ENCODE data around the gene NUP214. TPM values are rescaled to one million over a fixed set of nuclear protein-coding genes. Genes with fewer than 3 reads are reported as not detected.

NUP214 gene
- total and polyA plus RNA-seq, 4 donors, result 23.5 to 60.7 (median 37.8) TPM

DNA sequence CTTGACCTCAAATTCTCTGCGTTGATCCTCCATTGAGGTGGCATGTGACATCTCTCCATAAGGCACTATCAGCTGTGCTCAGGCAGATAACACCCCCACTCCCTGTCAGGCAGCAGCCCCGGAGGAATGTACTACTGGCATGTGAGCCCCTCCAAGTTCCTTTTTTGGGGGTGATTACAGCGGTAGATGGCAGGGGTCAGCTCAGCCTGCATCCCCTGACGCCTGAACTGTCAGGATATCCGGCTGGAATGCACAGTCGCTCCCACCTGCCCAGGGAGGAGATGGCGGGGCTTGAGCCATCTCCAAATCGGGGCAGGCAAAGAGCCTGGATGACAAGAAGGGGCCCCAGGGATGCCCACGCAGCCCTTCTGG lies 110.1 kb downstream of the NUP214 start:
- peaks cover 0 to 3% (median 0%) of the 10 kb centered on the region in 4 donors for H3K9me3 ChIP-seq (ENCODE audit: control insufficient read depth in 4 of 4, insufficient read depth in 3 of 4, low read length in 3 of 4)
- H3K27me3 ChIP-seq (ENCODE audit: control insufficient read depth in 3 of 3, insufficient read depth in 3 of 3, low read length in 2 of 3), result no peaks in the 10 kb centered on the region
- H3K36me3 ChIP-seq (ENCODE audit: control insufficient read depth in 4 of 4, insufficient read depth in 4 of 4, low read length in 4 of 4), result peaks cover 0 to 25% (median 0%) of the 10 kb centered on the region in 4 donors
- WGBS, 2 donors, result 74 to 86% methylated on average over 9 of the region's 9 CpGs
- ATAC-seq (ENCODE audit: insufficient read depth, low FRiP score), result no peak
- TF ChIP-seq, protein P1, sequence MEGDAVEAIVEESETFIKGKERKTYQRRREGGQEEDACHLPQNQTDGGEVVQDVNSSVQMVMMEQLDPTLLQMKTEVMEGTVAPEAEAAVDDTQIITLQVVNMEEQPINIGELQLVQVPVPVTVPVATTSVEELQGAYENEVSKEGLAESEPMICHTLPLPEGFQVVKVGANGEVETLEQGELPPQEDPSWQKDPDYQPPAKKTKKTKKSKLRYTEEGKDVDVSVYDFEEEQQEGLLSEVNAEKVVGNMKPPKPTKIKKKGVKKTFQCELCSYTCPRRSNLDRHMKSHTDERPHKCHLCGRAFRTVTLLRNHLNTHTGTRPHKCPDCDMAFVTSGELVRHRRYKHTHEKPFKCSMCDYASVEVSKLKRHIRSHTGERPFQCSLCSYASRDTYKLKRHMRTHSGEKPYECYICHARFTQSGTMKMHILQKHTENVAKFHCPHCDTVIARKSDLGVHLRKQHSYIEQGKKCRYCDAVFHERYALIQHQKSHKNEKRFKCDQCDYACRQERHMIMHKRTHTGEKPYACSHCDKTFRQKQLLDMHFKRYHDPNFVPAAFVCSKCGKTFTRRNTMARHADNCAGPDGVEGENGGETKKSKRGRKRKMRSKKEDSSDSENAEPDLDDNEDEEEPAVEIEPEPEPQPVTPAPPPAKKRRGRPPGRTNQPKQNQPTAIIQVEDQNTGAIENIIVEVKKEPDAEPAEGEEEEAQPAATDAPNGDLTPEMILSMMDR (IDR thresholded peaks at IDR 0.05; ENCODE audit: control extremely low read depth, extremely low read depth), result no peak
- no peak for DNase-seq
- H3K9ac ChIP-seq (ENCODE audit: insufficient read depth in 1 of 2, low read length in 2 of 2), result no peak overlapping the region
- no peak overlapping the region for H3K4me3 ChIP-seq
- H3K27ac ChIP-seq (ENCODE audit: low read depth in 1 of 2, low read length in 1 of 2), result peak overlapping the region in 1 of 2 donors; percentile 64
- peaks cover 0 to 23% (median 10%) of the 10 kb centered on the region in 5 donors for H3K4me1 ChIP-seq (ENCODE audit: control insufficient read depth in 5 of 5, insufficient read depth in 5 of 5, low read length in 5 of 5)

DNA sequence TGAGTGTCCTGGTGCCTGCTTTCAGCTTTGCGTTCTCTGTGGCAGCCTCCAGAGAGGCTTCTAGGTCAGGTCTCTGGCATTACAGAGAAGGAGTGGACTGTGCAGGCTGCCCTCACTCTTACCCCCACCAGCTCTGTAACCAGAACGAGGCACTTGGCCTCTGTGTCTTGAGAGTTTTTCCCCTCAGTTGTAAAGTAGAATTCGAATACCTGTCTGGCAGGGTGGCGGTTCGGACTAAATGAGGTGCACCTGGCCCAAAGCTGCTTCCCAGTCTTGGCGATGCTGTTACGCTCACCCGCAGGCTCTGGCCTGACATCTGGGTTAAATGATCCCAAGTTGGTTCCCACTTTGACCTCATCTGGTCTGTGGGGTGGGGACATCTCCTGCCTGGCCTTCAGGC lies 110.8 kb downstream of the NUP214 start:
- no peak for ATAC-seq (ENCODE audit: insufficient read depth, low FRiP score)
- H3K4me1 ChIP-seq (ENCODE audit: control insufficient read depth in 5 of 5, insufficient read depth in 5 of 5, low read length in 5 of 5), result peaks cover 0 to 23% (median 10%) of the 10 kb centered on the region in 5 donors
- WGBS, 2 donors, result 83 to 91% methylated on average over 8 of the region's 8 CpGs
- H3K9ac ChIP-seq (ENCODE audit: insufficient read depth in 1 of 2, low read length in 2 of 2), result no peak overlapping the region
- no peaks in the 10 kb centered on the region for H3K27me3 ChIP-seq (ENCODE audit: control insufficient read depth in 3 of 3, insufficient read depth in 3 of 3, low read length in 2 of 3)
- peaks cover 0 to 23% (median 0%) of the 10 kb centered on the region in 4 donors for H3K36me3 ChIP-seq (ENCODE audit: control insufficient read depth in 4 of 4, insufficient read depth in 4 of 4, low read length in 4 of 4)
- no peak overlapping the region for H3K4me3 ChIP-seq
- peak overlapping the region in 1 of 2 donors; percentile 64 for H3K27ac ChIP-seq (ENCODE audit: low read depth in 1 of 2, low read length in 1 of 2)
- TF ChIP-seq, protein P1 (IDR thresholded peaks at IDR 0.05; ENCODE audit: control extremely low read depth, extremely low read depth), result no peak
- peaks cover 0 to 3% (median 0%) of the 10 kb centered on the region in 4 donors for H3K9me3 ChIP-seq (ENCODE audit: control insufficient read depth in 4 of 4, insufficient read depth in 3 of 4, low read length in 3 of 4)
- DNase-seq, result no peak

DNA sequence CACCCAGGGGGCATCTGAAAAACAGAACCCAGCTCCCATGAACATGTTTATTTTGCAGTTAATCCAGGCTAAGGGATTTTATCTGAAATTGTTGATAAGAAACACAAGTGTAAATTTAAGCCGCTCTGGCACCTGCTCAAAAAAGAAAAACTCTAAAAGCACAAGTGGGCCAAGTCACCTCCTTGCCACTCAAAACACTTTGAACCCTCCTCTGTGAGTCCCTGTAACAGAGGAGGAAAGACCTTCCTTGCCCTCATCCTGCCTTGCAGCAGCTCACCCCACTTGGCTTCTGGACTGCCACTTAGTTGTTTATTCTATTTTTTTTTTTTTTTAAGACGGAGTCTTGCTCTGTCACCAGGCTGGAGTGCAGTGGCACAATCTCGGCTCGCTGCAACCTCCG lies 111.4 kb downstream of the NUP214 start:
- WGBS, 2 donors, result 58 to 77% methylated on average over 5 of the region's 5 CpGs
- peak in 1 of 3 donors; percentile 58 for DNase-seq
- Histone ChIP-seq H3K27ac (ENCODE audit: low read depth in 1 of 2, low read length in 1 of 2) (peak overlapping the region in 1 of 2 donors; percentile 28), H3K27me3 (ENCODE audit: control insufficient read depth in 3 of 3, insufficient read depth in 3 of 3, low read length in 2 of 3) (no peaks in the 10 kb centered on the region), H3K9ac (ENCODE audit: insufficient read depth in 1 of 2, low read length in 2 of 2) (no peak overlapping the region), H3K36me3 (ENCODE audit: control insufficient read depth in 4 of 4, insufficient read depth in 4 of 4, low read length in 4 of 4) (peaks cover 0 to 23% (median 0%) of the 10 kb centered on the region in 4 donors), H3K9me3 (ENCODE audit: control insufficient read depth in 4 of 4, insufficient read depth in 3 of 4, low read length in 3 of 4) (peaks cover 0 to 3% (median 0%) of the 10 kb centered on the region in 4 donors), H3K4me1 (ENCODE audit: control insufficient read depth in 5 of 5, insufficient read depth in 5 of 5, low read length in 5 of 5) (peaks cover 0 to 23% (median 10%) of the 10 kb centered on the region in 5 donors), H3K4me3 (no peak overlapping the region)
- ATAC-seq (ENCODE audit: insufficient read depth, low FRiP score), result no peak
- TF ChIP-seq, protein P1 (IDR thresholded peaks at IDR 0.05; ENCODE audit: control extremely low read depth, extremely low read depth), result no peak

DNA sequence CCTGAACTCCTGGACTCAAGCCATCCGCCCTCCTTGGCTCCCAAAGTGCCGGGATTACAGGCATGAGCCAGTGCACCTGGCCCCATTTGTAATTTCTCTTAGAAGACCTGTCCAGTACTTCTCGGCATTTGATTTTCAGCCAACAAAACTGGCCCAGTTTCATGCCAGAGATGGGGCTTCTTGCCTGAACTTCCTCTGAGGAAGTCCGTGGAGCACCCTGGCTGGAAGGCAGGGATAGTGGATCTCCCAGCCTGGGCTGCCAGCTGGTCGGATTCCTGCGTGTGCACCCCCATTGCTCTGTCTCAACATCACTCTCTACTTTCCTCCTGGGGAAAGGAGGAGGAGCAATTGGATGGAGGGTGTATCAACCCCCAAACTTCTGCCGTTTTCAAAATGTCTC lies 111.9 kb downstream of the NUP214 start:
- Histone ChIP-seq H3K4me3 (no peak overlapping the region), H3K4me1 (ENCODE audit: control insufficient read depth in 5 of 5, insufficient read depth in 5 of 5, low read length in 5 of 5) (peaks cover 0 to 23% (median 10%) of the 10 kb centered on the region in 5 donors), H3K27ac (ENCODE audit: low read depth in 1 of 2, low read length in 1 of 2) (peak overlapping the region in 1 of 2 donors; percentile 17), H3K9ac (ENCODE audit: insufficient read depth in 1 of 2, low read length in 2 of 2) (no peak overlapping the region), H3K27me3 (ENCODE audit: control insufficient read depth in 3 of 3, insufficient read depth in 3 of 3, low read length in 2 of 3) (no peaks in the 10 kb centered on the region), H3K36me3 (ENCODE audit: control insufficient read depth in 4 of 4, insufficient read depth in 4 of 4, low read length in 4 of 4) (peaks cover 0 to 18% (median 0%) of the 10 kb centered on the region in 4 donors), H3K9me3 (ENCODE audit: control insufficient read depth in 4 of 4, insufficient read depth in 3 of 4, low read length in 3 of 4) (peaks cover 0 to 3% (median 0%) of the 10 kb centered on the region in 4 donors)
- no peak for ATAC-seq (ENCODE audit: insufficient read depth, low FRiP score)
- TF ChIP-seq, protein P1 (IDR thresholded peaks at IDR 0.05; ENCODE audit: control extremely low read depth, extremely low read depth), result no peak
- no peak for DNase-seq
- 45 to 49% methylated on average over 7 of the region's 7 CpGs for WGBS, 2 donors

All from lung (tissue), 12 donors.